K562 (cell line): Measurements from ENCODE around the gene SLC20A1. TPM values are rescaled to one million over a fixed set of nuclear protein-coding genes. Genes with fewer than 3 reads are reported as not detected.

Experiments
- ATF6 ChIP-seq: sonication (generic); formaldehyde crosslinking; IDR thresholded peaks from 2 replicates; pipeline ENCODE4 v1.4.0; 2020; ENCODE audit warnings: mild to moderate bottlenecking, missing genetic modification reagents
- BMI1 ChIP-seq: fragments of 150-350 bp; IDR thresholded peaks from 2 replicates; pipeline ENCODE4 v1.6.1; 2014; ENCODE audit warnings: low read length
- DMBX1 ChIP-seq: fragments of 250-450 bp; sonication (Bioruptor Pico); IDR thresholded peaks from 2 replicates; pipeline ENCODE4 v1.8.0; 2022; ENCODE audit warnings: inconsistent platforms, mild to moderate bottlenecking, moderate library complexity, borderline replicate concordance
- GTF3C2 ChIP-seq: IDR thresholded peaks from 3 replicates; pipeline ENCODE4 v1.6.1; 2011; ENCODE audit warnings: borderline replicate concordance, mild to moderate bottlenecking, moderate library complexity; ENCODE audit not compliant: insufficient read length; ENCODE audit errors: extremely low read depth
- HOXB6 ChIP-seq: fragments of 250-450 bp; sonication (Bioruptor Pico); IDR thresholded peaks from 2 replicates; pipeline ENCODE4 v1.5.1; 2022; ENCODE audit warnings: mild to moderate bottlenecking, borderline replicate concordance
- MAFG ChIP-seq: fragments of 450-650 bp; conservative IDR thresholded peaks from 2 replicates; pipeline ENCODE4 v1.6.1; 2016; ENCODE audit warnings: missing genetic modification characterization, missing compliant biosample characterization
- MCM2 ChIP-seq: fragments of 450-650 bp; IDR thresholded peaks from 2 replicates; pipeline ENCODE4 v1.6.1; 2017; ENCODE audit warnings: low read depth, mild to moderate bottlenecking
- MTA3 ChIP-seq: fragments of 450-650 bp; formaldehyde crosslinking; IDR thresholded peaks from 2 replicates; pipeline ENCODE4 v1.6.1; 2017; ENCODE audit warnings: mild to moderate bottlenecking, borderline replicate concordance
- POLR3A ChIP-seq: IDR thresholded peaks from 2 replicates; pipeline ENCODE4 v1.6.1; 2011; ENCODE audit warnings: borderline replicate concordance, mild to moderate bottlenecking, moderate library complexity; ENCODE audit not compliant: insufficient read length, insufficient read depth; ENCODE audit errors: extremely low read depth
- PYGO2 ChIP-seq: fragments of 450-650 bp; IDR thresholded peaks from 2 replicates; pipeline ENCODE4 v1.6.1; 2016; ENCODE audit warnings: mild to moderate bottlenecking, missing genetic modification characterization, moderate library complexity, missing compliant biosample characterization
- YY1 ChIP-seq, 3 experiments: IDR thresholded peaks; 2 replicates each; pipeline ENCODE4 v1.6.1; 2011; ENCODE audit warnings: low read length in 2 of 3, mild to moderate bottlenecking in 2 of 3, moderate library complexity in 2 of 3, borderline replicate concordance in 1 of 3, control low read depth in 1 of 3, low read depth in 1 of 3; ENCODE audit not compliant: insufficient read depth in 3 of 3, insufficient replicate concordance in 2 of 3, control insufficient read depth in 1 of 3, insufficient read length in 1 of 3; ENCODE audit errors: extremely low read depth in 1 of 3
- ZMIZ1 ChIP-seq, 2 experiments: fragments of 150-350 bp in 1 of 2; IDR thresholded peaks; 2 replicates each; pipeline ENCODE4 v1.6.1; 2012 to 2016; ENCODE audit warnings: low read depth in 2 of 2, low read length in 2 of 2, mild to moderate bottlenecking in 1 of 2, moderate library complexity in 1 of 2
- ZNF445 ChIP-seq: fragments of 250-450 bp; sonication (Bioruptor Pico); IDR thresholded peaks from 2 replicates; pipeline ENCODE4 v1.4.0; 2020; ENCODE audit warnings: low read depth, mild to moderate bottlenecking, moderate library complexity
- polyA plus RNA-seq, 8 experiments: library from polyadenylated mRNA; depleted of rRNA in 4 of 8; stranded (reverse) in 5 of 8; unstranded in 3 of 8; fragments of >200 nt; fragmentation: Nextera tagmentation in 2 of 8; fragmentation: Illumina TruSeq in 1 of 8; extraction: Ambion mirVana in 2 of 8; extraction: Trizol in 1 of 8; gene quantifications; 2 replicates each; pipeline versions ENCODE4 v1.2.1 to v1.2.3, GENCODE V29; 2011 to 2014; ENCODE audit warnings: inconsistent platforms in 1 of 8, missing spikeins in 1 of 8
- total RNA-seq, 7 experiments: library from RNA; depleted of rRNA in 6 of 7; stranded (reverse); fragments of >200 nt in 6 of 7; fragmentation: Illumina TruSeq in 2 of 7; extraction: Trizol in 2 of 7; gene quantifications; 2 replicates each; pipeline versions ENCODE4 v1.2.1 to v1.2.3, GENCODE V29; 2011 to 2021; ENCODE audit warnings: low replicate concordance in 1 of 7

The SLC20A1 gene
- total and polyA plus RNA-seq, 9 of the 15 experiments (the other 6 are each of a cell fraction or from before 2014, with no cell fraction given): 53.8 to 150 (median 74.7) TPM

- TF ChIP-seq ZMIZ1 (IDR thresholded peaks at IDR 0.05; ENCODE audit: low read depth in 2 of 2, low read length in 2 of 2) (no peak), BMI1 (no peak), HOXB6 (CRISPR knock-in tag) (no peak), ZNF445 (CRISPR knock-in tag) (no peak), POLR3A (no peak), YY1 (IDR thresholded peaks at IDR 0.05; ENCODE audit: borderline replicate concordance in 1 of 3, control insufficient read depth in 1 of 3, extremely low read depth in 1 of 3, insufficient read depth in 3 of 3, insufficient read length in 1 of 3, insufficient replicate concordance in 2 of 3, low read depth in 1 of 3, low read length in 2 of 3) (no peak), MCM2 (no peak), ATF6 (CRISPR knock-in tag) (no peak), MAFG (tag) (no peak), PYGO2 (tag) (no peak), DMBX1 (CRISPR knock-in tag) (peak; percentile 75; the same call in 1 of the 2 replicates), MTA3 (peak; percentile 73; the same call in 1 of the 2 replicates), GTF3C2 (no peak)
Measured at GRCh38 chr2:112686348-112687217, 40.8 kb downstream of the SLC20A1 start (continued).
